Measurements from ENCODE around the gene ELMOD3. TPM values are rescaled to one million over a fixed set of nuclear protein-coding genes. Genes with fewer than 3 reads are reported as not detected.
"Not testable (repeated sequence)": the region's sequence is repeated elsewhere in the genome, so short reads cannot be mapped to it uniquely, and the experiment has no call there.

Gene ELMOD3
- polyA plus RNA-seq, 3 donors, result 6.1 to 53.3 (median 7.2) TPM

DNA sequence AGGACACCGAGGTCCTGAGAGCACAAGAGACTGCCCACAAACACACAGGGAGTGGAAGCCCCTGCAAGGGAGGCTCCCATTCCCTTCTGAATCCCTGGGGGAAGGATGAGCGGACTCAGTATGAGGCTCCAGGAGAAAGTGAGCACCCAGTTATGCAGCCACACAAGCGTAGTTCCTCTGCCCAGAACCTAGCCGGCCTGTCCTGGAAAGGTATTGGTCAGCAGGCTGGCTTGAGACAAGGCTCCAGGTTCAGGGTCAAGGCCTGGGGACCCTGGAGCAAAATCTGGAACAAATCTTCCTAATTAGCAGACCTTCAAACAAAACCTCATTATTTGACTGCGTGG, 56.8 kb downstream of the ELMOD3 start:
- peak overlapping the region in 1 of 2 donors; percentile 90 for H3K27ac ChIP-seq (ENCODE audit: low read depth in 1 of 2, low read length in 2 of 2)
- Mint-ChIP-seq H3K9me3 (no peaks in the 10 kb centered on the region), H3K27me3 (ENCODE audit: low read depth in 3 of 3) (peaks cover 0 to 6% (median 3%) of the 10 kb centered on the region in 3 donors), H3K36me3 (peaks cover 0 to 6% of the 10 kb centered on the region in 2 donors), H3K4me3 (no peak overlapping the region), H3K4me1 (peaks cover 93% of the 10 kb centered on the region), H3K27ac (peak overlapping the region; percentile 3 to 96 (median 80))
- peak in 1 of 3 donors; percentile 4 for DNase-seq
- no peak overlapping the region for H3K4me3 ChIP-seq (replicated peaks in 1 of 3; ENCODE audit: low read depth in 2 of 3, low read length in 3 of 3)
- H2AFZ ChIP-seq (ENCODE audit: insufficient read depth, low read depth, low read length, poor library complexity, severe bottlenecking), result no peak overlapping the region
- H3K4me2 ChIP-seq (replicated peaks; ENCODE audit: extremely low read depth, low read length, poor library complexity, severe bottlenecking), result no peak overlapping the region
- no peaks in the 10 kb centered on the region for H3K27me3 ChIP-seq (ENCODE audit: control insufficient read depth in 2 of 2, insufficient read depth in 2 of 2, low read length in 2 of 2)
- peaks cover 83 to 100% of the 10 kb centered on the region in 2 donors for H3K4me1 ChIP-seq (ENCODE audit: control insufficient read depth in 1 of 2, insufficient read depth in 2 of 2, low read length in 2 of 2)
- H3K9ac ChIP-seq (ENCODE audit: insufficient read depth, low read length, poor library complexity, severe bottlenecking), result no peak overlapping the region
- WGBS (ENCODE audit: insufficient coverage), result 100% methylated on average over 4 of the region's 5 CpGs
- H3K36me3 ChIP-seq (replicated peaks in 1 of 2; ENCODE audit: control insufficient read depth in 1 of 2, insufficient read depth in 2 of 2, low read length in 2 of 2), result no peaks in the 10 kb centered on the region
- H3K9me3 ChIP-seq (replicated peaks in 1 of 2; ENCODE audit: control insufficient read depth in 1 of 2, insufficient read depth in 1 of 2, low read length in 2 of 2), result no peaks in the 10 kb centered on the region
- no peaks in the 10 kb centered on the region for H4K20me1 ChIP-seq (ENCODE audit: insufficient read depth, low read length)
- no peak for TF ChIP-seq CTCF (IDR thresholded peaks at IDR 0.05)
- peaks cover 63% of the 10 kb centered on the region for H3K79me2 ChIP-seq (ENCODE audit: insufficient read depth, low read length)
- intact Hi-C loops (cut with micrococcal nuclease), result loop anchor here in 1 of 2 donors (10.0 kb wide), 2 partner anchors 203 to 1153 kb away; partner anchors contain the start of genes C2orf68, CHMP3 and USP39

DNA sequence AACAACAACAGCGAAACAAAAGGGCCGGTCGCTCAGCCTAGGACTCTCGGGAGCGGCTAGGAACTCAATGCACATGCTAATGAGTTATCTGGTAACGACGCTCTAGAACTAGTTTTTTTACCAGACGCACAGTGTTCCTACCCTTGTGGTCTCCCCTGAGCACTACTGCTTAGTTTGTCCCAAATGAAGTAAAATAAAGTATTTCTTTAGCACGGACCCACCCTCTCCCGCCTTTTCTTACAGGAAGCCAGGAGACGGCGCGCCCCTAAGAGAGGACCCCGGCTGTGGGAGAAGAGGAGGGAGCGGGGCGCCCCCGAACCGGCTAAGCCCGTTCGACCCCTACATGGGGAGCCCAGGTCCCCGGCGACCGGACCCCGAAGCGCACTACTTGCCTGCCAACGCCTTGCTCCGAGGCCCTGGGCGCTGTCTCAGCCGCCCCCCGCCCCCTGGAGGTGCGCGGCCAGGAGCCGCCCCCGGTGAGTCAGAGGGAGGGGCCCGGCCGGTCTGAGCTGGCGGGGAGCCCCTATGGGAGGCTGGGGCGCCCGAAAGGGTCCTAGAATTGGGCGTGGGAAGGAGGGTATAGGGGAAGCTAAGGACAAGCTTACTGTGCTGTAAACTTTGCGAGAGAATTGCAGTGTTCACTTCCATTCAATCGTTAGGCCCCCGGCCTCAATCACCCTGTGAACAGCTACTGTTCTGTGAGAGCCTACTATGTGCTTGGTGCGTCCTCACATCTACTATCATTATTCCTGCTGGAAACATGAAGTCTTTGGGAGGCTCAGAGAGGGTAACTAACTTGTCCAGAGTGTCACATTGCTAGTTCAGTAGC, 59.2 kb downstream of the ELMOD3 start:
- peak overlapping the region in 1 of 2 donors; percentile 65 for H3K27ac ChIP-seq (ENCODE audit: low read depth in 1 of 2, low read length in 2 of 2)
- Mint-ChIP-seq H3K4me3 (peak overlapping the region; percentile 87 to 94), H3K4me1 (peaks cover 82% of the 10 kb centered on the region), H3K36me3 (peaks cover 0 to 6% of the 10 kb centered on the region in 2 donors), H3K27me3 (ENCODE audit: low read depth in 3 of 3) (peaks cover 0 to 6% (median 3%) of the 10 kb centered on the region in 3 donors), H3K27ac (peak overlapping the region in 6 of 7 donors; percentile 76 to 95 (median 87)), H3K9me3 (peaks cover 0 to 2% (median 0%) of the 10 kb centered on the region in 7 donors)
- peak; percentile 55 to 77 (median 73) for DNase-seq
- no peaks in the 10 kb centered on the region for H3K27me3 ChIP-seq (ENCODE audit: control insufficient read depth in 2 of 2, insufficient read depth in 2 of 2, low read length in 2 of 2)
- WGBS (ENCODE audit: insufficient coverage), result under 1% methylated on average over 35 of the region's 44 CpGs
- no peaks in the 10 kb centered on the region for H4K20me1 ChIP-seq (ENCODE audit: insufficient read depth, low read length)
- H3K4me3 ChIP-seq (replicated peaks in 1 of 3; ENCODE audit: low read depth in 2 of 3, low read length in 3 of 3), result peak overlapping the region; percentile 39 to 72 (median 50)
- H3K9ac ChIP-seq (ENCODE audit: insufficient read depth, low read length, poor library complexity, severe bottlenecking), result peak overlapping the region; percentile 68
- peaks cover 41% of the 10 kb centered on the region for H3K79me2 ChIP-seq (ENCODE audit: insufficient read depth, low read length)
- H3K4me1 ChIP-seq (ENCODE audit: control insufficient read depth in 1 of 2, insufficient read depth in 2 of 2, low read length in 2 of 2), result peaks cover 73 to 96% of the 10 kb centered on the region in 2 donors
- peak; percentile 13 for TF ChIP-seq CTCF (IDR thresholded peaks at IDR 0.05)
- intact Hi-C loops (cut with micrococcal nuclease), result loop anchor here in 1 of 2 donors (10.0 kb wide), 2 partner anchors 201 to 1151 kb away; partner anchors contain the start of genes C2orf68, CHMP3 and USP39
- H3K4me2 ChIP-seq (replicated peaks; ENCODE audit: extremely low read depth, low read length, poor library complexity, severe bottlenecking), result peak overlapping the region; percentile 78
- H3K36me3 ChIP-seq (replicated peaks in 1 of 2; ENCODE audit: control insufficient read depth in 1 of 2, insufficient read depth in 2 of 2, low read length in 2 of 2), result no peaks in the 10 kb centered on the region
- H2AFZ ChIP-seq (ENCODE audit: insufficient read depth, low read depth, low read length, poor library complexity, severe bottlenecking), result peak overlapping the region; percentile 88
- H3K9me3 ChIP-seq (replicated peaks in 1 of 2; ENCODE audit: control insufficient read depth in 1 of 2, insufficient read depth in 1 of 2, low read length in 2 of 2), result no peaks in the 10 kb centered on the region

- not testable (repeated sequence) for H3K27me3 ChIP-seq (ENCODE audit: control insufficient read depth in 2 of 2, insufficient read depth in 2 of 2, low read length in 2 of 2); H3K9ac ChIP-seq (ENCODE audit: insufficient read depth, low read length, poor library complexity, severe bottlenecking); H3K9me3 Mint-ChIP-seq; DNase-seq; H3K36me3 ChIP-seq (replicated peaks in 1 of 2; ENCODE audit: control insufficient read depth in 1 of 2, insufficient read depth in 2 of 2, low read length in 2 of 2); H3K9me3 ChIP-seq (replicated peaks in 1 of 2; ENCODE audit: control insufficient read depth in 1 of 2, insufficient read depth in 1 of 2, low read length in 2 of 2); H4K20me1 ChIP-seq (ENCODE audit: insufficient read depth, low read length); H3K27me3 Mint-ChIP-seq (ENCODE audit: low read depth in 3 of 3); H3K36me3 Mint-ChIP-seq
- Histone ChIP-seq H3K79me2 (ENCODE audit: insufficient read depth, low read length) (peaks cover 41% of the 10 kb centered on the region), H3K4me3 (replicated peaks in 1 of 3; ENCODE audit: low read depth in 2 of 3, low read length in 3 of 3) (peak overlapping the region in 1 of 3 experiments; percentile 72), H2AFZ (ENCODE audit: insufficient read depth, low read depth, low read length, poor library complexity, severe bottlenecking) (peak overlapping the region; percentile 88), H3K4me1 (ENCODE audit: control insufficient read depth in 1 of 2, insufficient read depth in 2 of 2, low read length in 2 of 2) (peaks cover 73 to 96% of the 10 kb centered on the region in 2 donors), H3K4me2 (replicated peaks; ENCODE audit: extremely low read depth, low read length, poor library complexity, severe bottlenecking) (peak overlapping the region; percentile 78), H3K27ac (ENCODE audit: low read depth in 1 of 2, low read length in 2 of 2) (peak overlapping the region in 1 of 2 donors; percentile 65)
- H3K4me3 Mint-ChIP-seq, result peak overlapping the region in 1 of 2 donors; percentile 87
- H3K4me1 Mint-ChIP-seq, result peaks cover 81% of the 10 kb centered on the region
- H3K27ac Mint-ChIP-seq, result peak overlapping the region in 4 of 7 donors; percentile 30 to 76 (median 43)
- intact Hi-C loops (cut with micrococcal nuclease), result loop anchor here in 1 of 2 donors (10.0 kb wide), 2 partner anchors 200 to 1150 kb away; partner anchors contain the start of genes C2orf68, CHMP3 and USP39
- 79% methylated on average over 5 of the region's 5 CpGs for WGBS (ENCODE audit: insufficient coverage)
Observed at GRCh38 chr2:85414421-85414759, 59.8 kb downstream of the ELMOD3 start.
